Brain microvascular endothelial cell (primary cell): ENCODE measurements around the gene PPM1E.
"Not testable (repeated sequence)": the region's sequence is repeated elsewhere in the genome, so short reads cannot be mapped to it uniquely, and the experiment has no call there.

Experiments
- DNase-seq: peaks from one replicate; pipeline ENCODE4 v3.0.0-alpha.2; 2020
- H3K27ac ChIP-seq: fragments of 250-450 bp; sonication (Bioruptor Pico); 2 replicates; pipeline ENCODE4 v1.5.1; 2020; ENCODE audit warnings: mild to moderate bottlenecking, moderate library complexity
- H3K27me3 ChIP-seq: fragments of 250-450 bp; sonication (Bioruptor Pico); replicated peaks from 2 replicates; pipeline ENCODE4 v1.5.1; 2020; ENCODE audit warnings: mild to moderate bottlenecking
- H3K36me3 ChIP-seq: fragments of 250-450 bp; sonication (Bioruptor Pico); replicated peaks from 2 replicates; pipeline ENCODE4 v1.5.1; 2020; ENCODE audit warnings: mild to moderate bottlenecking
- H3K4me3 ChIP-seq: 2 replicates; pipeline ENCODE4 v1.5.1; 2011; ENCODE audit warnings: low read depth, mild to moderate bottlenecking, control low read depth, low read length, moderate library complexity
- in situ Hi-C: cut with HindIII; loops from 2 replicates; pipeline ENCODE4 v1.10.0; 2017; ENCODE audit warnings: low sequenced_read_pairs, low pct_ligation_motif_present
- TF ChIP-seq, protein P1 (sequence below): IDR thresholded peaks from 2 replicates; pipeline ENCODE4 v1.5.1; 2011; ENCODE audit warnings: low read depth, mild to moderate bottlenecking, moderate library complexity, low read length, control low read depth, inconsistent platforms; ENCODE audit errors: missing control alignments

Gene PPM1E

DNA sequence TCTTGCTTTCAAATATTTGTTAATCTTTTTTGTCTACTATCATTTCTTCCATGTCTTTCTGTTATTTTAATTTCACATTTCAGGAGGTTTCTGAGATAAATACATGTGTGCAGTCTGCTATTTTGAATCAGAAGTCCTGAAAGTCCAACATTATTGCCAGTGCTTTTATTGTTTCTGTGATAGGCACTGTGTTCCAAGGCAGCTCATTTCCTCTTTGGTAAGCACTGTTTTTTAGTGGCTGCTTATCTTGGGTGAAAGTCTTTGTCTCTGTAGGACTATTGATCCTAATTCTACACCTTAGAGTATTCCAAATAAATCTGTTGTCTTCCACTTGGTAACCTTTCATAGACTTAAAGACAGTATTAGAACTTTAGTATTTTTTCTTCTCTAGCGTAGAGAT, 76.1 kb downstream of the PPM1E start:
- Histone ChIP-seq H3K36me3 (no peaks in the 10 kb centered on the region), H3K27ac (no peak overlapping the region), H3K4me3 (no peak overlapping the region), H3K27me3 (no peaks in the 10 kb centered on the region)
- in situ Hi-C loops, result no loop called here
- DNase-seq, result no peak
- TF ChIP-seq, protein P1, sequence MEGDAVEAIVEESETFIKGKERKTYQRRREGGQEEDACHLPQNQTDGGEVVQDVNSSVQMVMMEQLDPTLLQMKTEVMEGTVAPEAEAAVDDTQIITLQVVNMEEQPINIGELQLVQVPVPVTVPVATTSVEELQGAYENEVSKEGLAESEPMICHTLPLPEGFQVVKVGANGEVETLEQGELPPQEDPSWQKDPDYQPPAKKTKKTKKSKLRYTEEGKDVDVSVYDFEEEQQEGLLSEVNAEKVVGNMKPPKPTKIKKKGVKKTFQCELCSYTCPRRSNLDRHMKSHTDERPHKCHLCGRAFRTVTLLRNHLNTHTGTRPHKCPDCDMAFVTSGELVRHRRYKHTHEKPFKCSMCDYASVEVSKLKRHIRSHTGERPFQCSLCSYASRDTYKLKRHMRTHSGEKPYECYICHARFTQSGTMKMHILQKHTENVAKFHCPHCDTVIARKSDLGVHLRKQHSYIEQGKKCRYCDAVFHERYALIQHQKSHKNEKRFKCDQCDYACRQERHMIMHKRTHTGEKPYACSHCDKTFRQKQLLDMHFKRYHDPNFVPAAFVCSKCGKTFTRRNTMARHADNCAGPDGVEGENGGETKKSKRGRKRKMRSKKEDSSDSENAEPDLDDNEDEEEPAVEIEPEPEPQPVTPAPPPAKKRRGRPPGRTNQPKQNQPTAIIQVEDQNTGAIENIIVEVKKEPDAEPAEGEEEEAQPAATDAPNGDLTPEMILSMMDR, result no peak

DNA sequence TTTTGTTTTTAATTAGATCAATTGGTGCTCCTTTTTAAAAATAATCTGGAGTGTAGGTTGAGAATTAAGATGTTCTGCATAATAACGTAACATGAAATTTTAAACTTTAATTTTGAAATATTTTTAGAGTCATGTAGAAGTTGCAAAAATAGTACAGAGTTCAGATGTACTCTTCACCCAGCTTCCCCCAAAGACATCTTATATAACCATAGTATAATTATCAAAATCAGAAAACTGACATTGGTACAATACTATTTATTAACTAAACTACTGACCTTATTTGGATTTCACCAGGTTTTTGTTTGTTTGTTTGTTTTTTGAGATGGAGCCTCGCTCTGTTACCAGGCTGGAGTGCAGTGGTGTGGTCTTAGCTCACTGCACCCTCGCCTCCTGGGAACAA, 76.9 kb downstream of the PPM1E start:
- no peaks in the 10 kb centered on the region for H3K36me3 ChIP-seq
- in situ Hi-C loops, result no loop called here
- TF ChIP-seq, protein P1, result no peak
- H3K27me3 ChIP-seq, result no peaks in the 10 kb centered on the region
- H3K27ac ChIP-seq, result no peak overlapping the region
- no peak for DNase-seq
- H3K4me3 ChIP-seq, result no peak overlapping the region

DNA sequence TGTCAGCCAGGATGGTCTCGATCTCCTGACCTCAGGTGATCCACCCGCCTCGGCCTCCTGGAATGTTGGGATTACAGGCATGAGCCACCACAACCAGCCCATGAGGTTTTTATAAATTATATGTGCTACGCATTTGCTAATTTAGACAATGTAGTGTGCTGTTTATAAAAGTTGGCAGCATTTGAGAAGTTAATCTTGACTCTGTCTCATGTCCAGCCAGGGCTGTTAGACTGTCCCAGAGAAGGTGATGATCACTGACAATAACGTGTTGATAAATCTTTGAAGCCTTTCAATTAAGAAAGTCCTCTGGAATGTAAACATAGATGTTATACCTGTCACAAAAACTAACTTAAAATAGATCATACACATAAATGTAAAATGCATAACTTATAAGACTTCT, 82.0 kb downstream of the PPM1E start:
- Histone ChIP-seq H3K36me3 (no peaks in the 10 kb centered on the region), H3K27ac (no peak overlapping the region), H3K4me3 (no peak overlapping the region), H3K27me3 (no peaks in the 10 kb centered on the region)
- TF ChIP-seq, protein P1, result no peak
- no peak for DNase-seq
- in situ Hi-C loops, result no loop called here

DNA sequence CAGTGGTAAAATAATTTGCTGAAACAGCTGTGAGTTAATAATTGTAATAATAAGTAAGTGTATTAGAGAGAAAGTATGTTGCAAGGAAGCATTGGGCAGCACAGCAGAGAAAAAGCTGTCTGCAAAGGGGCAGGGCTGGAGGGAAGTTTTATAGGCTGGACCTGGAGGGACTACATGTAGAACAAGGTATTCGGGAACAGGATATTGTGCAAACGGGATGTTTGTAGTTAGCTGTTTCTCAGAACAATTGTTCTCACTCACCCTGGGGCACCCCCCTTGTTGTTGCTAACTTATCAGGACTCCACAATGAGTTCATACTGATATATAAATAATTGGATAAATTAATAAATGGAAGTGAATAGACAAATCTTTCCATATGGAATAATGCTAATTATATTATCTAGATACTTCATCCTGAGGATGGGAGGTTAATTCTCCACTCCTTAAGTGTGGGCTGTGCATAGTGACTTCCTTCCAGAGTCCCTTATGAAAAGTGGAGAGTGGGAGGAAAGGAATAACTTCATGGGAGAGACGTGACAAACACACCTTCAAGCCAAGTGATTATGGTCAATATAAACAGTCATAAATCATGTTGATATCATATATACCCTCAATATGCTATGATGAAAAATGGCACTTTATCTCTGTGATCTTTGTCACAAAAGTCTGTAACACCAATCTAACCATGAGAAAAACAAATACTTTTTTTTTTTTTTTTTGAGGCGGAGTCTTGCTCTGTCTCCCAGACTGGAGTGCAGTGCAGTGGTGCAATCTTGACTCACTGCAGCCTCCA, 85.4 kb downstream of the PPM1E start:
- in situ Hi-C loops, result no loop called here
- Histone ChIP-seq H3K27me3 (no peaks in the 10 kb centered on the region), H3K4me3 (no peak overlapping the region), H3K36me3 (no peaks in the 10 kb centered on the region), H3K27ac (no peak overlapping the region)
- TF ChIP-seq, protein P1, result no peak
- no peak for DNase-seq

DNA sequence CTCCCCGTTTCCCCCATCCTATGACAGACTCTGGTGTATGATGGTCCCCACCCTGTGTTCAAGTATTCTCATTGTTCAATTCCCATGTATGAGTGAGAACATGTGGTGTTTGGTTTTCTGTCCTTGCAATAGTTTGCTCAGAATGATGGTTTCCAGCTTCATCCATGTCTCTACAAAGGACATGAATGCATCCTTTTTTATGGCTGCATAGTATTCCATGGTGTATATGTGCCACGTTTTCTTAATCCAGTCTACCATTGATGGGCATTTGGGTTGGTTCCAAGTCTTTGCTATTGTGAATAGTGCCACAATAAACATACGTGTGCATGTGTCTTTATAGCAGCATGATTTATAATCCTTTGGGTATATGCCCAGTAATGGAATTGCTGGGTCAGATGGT, 90.8 kb downstream of the PPM1E start:
- H3K27me3 ChIP-seq, DNase-seq, H3K36me3 ChIP-seq, H3K4me3 ChIP-seq, in situ Hi-C loops, H3K27ac ChIP-seq: not testable (repeated sequence)

DNA sequence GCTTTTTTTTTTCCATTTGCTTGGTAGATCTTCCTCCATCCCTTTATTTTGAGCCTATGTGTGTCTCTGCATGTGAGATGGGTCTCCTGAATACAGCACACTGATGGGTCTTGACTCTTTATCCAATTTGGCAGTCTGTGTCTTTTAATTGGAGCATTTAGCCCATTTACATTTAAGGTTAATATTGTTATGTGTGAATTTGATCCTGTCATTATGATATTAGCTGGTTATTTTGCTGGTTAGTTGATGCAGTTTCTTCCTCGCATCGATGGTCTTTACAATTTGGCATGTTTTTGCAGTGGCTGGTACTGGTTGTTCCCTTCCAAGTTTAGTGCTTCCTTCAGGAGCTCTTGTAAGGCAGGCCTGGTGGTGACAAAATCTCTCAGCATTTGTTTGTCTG, 94.5 kb downstream of the PPM1E start:
- H3K27me3 ChIP-seq, in situ Hi-C loops, H3K36me3 ChIP-seq, H3K4me3 ChIP-seq, DNase-seq, H3K27ac ChIP-seq: not testable (repeated sequence)

DNA sequence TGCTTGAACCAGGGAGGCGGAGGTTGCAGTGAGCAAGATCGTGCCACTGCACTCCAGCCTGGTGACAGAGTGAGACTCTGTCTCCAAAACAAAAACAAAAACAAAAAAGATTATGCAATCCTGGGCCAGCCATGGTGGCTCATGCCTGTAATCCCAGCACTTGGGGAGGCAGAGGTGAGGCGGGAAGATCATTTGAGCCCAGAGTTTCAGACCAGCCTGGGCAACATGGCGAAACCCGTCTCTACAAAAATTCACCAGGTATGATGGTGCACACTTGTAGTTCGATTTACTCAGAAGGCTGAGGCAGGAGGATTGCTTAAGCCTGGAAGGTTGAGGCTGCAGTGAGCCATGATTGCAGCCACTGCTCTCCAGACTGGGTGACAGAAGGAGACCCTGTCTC, 109.6 kb downstream of the PPM1E start:
- Histone ChIP-seq H3K27me3 (no peaks in the 10 kb centered on the region), H3K36me3 (no peaks in the 10 kb centered on the region), H3K27ac (no peak overlapping the region), H3K4me3 (no peak overlapping the region)
- DNase-seq, result no peak
- in situ Hi-C loops, result no loop called here
- TF ChIP-seq, protein P1, result no peak
